GM18502 (cell line): ENCODE measurements around the gene SOCS2.

Experiments
- ATAC-seq: cut with Tn5 transposase; IDR thresholded peaks from one replicate; pipeline ENCODE4 v1.9.1; 2021; ENCODE audit warnings: mild to moderate bottlenecking; ENCODE audit not compliant: unreplicated experiment, poor library complexity

The SOCS2 gene

DNA sequence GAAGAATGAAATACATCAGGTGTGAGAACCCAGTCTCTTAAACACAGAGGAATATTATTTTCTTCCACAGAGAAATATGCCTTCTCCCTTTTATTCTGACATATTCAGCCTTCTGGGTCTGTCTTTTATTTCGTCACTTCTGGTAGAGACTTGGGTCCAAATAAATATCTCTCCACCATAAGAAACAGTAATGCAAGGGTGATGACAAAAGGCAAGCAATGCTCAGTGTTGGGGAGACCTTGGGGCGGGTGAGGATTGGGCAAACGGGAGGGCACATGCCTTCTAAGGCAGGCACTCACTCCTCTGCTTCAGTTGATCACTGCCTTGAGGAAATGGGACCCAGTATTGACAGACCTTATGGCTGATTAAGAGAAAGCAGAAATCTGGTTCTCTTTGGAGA is 6.7 kb upstream of the SOCS2 start:
- no peak for ATAC-seq

DNA sequence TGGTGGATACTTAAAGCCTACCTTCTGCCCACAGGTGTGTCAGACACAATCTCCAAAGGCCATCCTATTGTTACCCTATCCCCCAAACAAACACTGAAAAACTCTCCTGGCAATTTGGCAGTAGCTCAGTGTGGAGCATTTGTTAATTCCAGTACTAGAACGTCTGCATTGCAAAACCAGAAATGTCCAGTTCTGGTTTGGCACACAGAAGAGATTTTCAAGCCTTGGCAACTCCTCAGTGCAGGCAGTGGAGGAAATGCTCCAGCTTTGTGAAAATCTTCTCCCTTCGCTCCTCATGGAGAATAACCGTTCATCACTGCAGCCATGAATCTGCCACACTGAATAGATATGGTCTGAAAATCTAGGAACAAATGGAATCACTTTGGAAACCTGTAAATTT is 5.3 kb upstream of the SOCS2 start:
- no peak for ATAC-seq

- no peak for ATAC-seq
These were observed 4.4 kb upstream of the SOCS2 start for GRCh38 chr12:93568091-93568490.

GRCh38 chr12:93569301-93569655 is 3.2 kb upstream of the SOCS2 start:
- ATAC-seq = no peak

- ATAC-seq = peak; percentile 48
These were observed 2.6 kb upstream of the SOCS2 start for GRCh38 chr12:93569656-93570551.

DNA sequence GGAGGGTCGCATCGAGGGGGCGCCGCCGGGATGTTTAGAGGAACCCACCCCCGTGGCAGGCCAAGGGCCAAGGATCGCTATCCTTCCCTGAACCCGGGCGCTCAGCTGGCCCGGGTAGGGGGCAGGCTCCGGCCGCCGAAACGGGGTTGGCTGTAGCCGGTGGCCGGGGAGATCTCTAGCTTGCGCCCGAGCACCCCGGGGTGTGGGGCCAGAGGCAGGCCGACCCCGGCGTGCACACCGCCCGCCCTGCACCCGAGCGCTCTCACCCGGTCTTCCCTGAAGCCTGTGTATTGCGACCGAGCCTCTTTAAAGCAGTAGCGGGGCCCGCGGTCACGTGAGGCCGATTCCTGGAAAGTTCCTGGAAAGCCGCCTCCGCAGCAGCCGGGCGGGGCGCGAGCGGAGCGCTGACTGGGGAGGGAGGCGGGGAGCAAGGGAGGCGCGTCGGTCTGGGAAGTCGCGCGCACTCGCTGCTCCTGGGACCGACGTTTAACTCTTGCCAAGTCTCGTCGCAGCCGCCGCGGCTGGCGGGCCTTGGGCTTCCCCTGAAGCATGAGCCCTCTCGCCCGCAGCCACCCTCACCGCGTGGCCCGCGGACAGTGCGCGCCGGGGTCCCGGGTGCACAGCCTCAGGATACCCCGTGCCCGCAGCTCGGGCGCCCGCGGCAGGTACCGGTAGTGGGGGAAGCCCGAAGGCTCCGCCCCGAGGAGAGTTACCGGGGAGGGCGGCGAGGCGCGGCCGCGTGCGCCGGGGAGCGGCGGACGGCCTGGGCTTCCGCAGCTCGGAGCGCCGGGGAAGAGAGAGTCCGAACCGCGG is 1.7 kb upstream of the SOCS2 start:
- peak; percentile 56 for ATAC-seq

DNA sequence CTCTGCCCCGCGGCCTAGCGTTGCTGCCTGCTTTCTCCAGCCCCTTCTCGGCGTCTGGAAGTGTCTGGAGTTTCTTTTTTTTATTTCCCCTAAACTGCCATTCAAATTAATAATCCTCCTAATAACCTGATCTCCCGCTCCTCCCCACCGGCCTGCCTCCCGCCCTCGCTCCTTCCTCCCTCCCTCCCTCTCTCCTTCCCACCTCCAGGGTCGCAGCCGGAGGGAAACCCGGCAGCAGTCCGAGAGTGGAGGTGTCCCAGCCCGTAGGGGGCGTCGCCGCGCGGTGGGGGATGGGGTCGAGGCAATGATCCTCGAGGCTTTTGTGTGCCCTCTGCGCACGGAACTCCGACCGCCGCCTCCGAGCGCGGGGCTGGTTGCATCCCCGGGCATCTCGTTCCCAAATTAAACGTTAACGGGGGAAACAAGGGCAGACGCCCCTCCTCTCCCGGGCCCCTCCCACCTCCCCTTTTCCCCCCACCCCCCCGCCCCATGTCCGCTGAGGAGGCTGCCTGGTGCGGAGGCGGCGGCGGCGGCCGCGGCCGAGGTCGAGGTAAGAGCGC is 1.0 kb upstream of the SOCS2 start:
- peak; percentile 23 for ATAC-seq

DNA sequence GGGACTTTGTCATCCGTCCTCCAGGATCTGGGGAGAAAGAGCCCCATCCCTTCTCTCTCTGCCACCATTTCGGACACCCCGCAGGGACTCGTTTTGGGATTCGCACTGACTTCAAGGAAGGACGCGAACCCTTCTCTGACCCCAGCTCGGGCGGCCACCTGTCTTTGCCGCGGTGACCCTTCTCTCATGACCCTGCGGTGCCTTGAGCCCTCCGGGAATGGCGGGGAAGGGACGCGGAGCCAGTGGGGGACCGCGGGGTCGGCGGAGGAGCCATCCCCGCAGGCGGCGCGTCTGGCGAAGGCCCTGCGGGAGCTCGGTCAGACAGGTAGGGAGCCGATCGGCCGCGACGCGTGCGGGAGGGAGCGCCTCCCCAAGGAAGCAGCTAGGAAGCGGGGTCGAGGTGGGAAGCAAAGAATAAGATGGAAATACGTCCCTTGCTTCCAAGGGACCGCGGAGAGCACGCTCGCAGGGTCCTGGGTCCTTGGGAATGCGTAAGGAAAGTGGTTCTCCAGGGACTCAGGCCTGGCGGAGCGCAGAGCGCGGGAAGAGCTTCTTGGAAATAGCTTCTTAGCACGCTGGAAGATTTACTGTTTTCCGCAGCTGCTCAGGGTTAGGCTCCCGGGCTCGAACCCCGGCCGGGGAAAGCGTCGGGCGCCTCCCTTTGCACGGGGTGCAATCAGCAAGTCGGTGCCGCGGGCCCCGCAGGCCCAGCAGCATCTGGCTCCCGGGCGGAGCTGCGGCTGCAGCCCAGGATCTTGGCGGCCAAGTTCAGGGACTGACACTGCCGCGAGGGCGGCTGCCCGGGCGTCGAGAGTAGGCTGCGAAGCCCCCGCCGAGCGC is 457 bp downstream of the SOCS2 start:
- ATAC-seq = no peak

GRCh38 chr12:93573552-93574223 is 1.2 kb downstream of the SOCS2 start:
- no peak for ATAC-seq

DNA sequence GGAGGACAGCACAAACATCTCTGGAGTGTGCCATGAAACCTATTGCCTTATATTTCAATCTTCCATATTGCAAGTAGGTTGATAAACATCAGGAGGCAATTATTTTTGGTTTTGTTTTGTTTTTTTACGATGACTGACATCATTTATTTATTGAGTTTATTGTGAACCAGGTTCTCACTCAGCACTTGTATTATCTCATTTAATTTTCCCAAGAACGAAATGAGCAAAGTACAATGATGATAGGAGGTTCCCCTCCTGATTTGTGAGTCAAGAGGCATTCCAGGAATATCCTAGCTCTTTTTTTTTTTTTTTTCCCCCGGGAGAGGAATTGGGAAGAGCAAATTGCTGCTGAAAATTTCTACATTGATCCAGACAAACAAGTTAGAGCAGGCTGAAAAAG is 4.7 kb downstream of the SOCS2 start:
- no peak for ATAC-seq

DNA sequence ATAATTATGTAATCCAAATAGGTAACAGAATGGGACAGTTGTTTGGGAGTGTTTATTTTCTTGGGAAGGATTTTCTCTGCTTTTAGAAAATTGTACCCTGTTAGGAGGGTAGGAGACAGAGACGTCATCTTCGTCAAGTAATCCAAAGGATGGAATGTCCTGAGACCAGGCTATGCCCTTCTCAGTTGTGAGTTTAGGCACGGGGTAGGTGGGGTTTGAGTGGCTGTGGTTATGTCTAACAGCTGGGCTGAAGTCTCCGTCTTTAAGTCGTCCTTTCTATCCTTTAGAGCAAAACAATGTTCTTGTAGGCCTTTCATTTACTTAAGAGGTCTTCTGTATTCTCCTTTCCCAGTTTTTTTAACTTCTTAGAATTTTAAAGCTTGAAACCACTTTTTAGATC is 5.7 kb downstream of the SOCS2 start:
- ATAC-seq = no peak

- no peak for ATAC-seq
These were observed 8.2 kb downstream of the SOCS2 start for GRCh38 chr12:93580682-93581081.

DNA sequence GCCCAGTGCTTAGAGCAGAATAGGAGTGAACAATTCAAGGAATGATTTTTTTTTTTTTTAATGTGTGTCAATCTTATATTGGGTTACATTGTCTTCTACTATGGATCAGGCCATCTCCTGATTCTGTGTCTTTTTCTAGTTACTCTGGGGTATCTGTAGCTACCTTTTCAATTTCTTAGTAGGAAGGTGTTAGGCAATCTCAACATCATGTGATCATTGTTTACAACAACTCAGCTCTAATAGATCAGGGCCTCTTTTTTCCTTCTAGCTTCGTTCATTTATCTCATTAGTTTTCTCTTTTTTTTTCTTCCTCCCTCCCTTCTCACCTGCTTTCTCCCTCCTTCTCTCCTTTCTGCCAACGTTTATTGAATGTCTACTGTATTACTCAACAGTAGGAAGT is 8.9 kb downstream of the SOCS2 start:
- ATAC-seq = no peak

DNA sequence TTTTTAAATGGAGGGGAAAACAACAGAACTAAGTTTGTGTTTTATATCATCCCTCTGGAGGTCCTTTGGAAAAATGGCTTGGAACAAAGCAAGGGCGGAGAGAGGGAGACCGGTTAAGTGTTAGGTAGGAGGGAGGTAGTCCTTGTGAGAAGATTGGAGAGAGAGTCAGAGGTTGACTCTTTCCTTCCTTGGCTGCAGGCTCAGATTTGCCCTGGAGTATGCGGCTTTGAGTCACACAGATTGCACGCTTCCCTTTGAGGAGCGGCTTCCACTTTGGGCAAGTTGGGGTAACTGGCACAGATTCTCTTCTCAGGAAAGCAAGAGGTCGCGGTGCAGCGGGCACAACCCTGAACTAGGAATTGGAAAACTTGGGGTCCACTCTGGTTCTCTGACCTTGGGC is 9.9 kb downstream of the SOCS2 start:
- ATAC-seq = no peak

DNA sequence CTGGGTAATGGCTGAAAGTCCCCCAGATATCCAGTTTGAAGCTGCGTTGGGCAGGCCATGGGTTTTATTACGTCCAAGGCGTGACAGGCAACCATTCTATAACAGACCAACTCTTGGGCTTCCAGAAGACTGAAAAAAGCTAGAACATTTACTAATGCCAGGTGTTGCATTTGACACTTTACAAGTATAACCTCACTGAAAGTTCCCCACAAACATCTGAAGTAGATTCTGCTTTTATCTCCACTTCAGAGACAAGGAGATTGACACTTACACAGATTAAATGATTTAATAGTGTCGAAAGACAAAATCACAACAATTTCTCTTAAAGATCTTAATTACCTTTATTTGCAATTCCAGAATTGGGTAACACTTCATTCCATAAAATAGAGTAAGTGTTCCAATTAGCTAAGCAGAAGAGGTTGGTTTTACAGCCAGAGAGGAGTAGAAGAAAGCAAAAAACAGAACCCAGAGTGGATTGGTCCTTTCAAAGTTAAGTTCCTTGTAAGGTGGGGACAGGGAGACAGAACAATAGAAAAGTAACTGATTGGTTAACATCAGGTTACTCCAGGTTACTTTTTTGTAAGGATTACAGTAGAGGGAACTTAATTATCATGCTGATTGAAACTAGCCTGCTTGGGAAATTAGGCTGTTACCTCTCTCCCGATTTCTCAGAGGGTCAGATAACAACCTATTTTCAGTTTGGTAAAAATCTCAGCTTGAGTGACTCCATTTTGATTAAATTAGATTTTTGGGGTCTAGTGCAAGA is 11.3 kb downstream of the SOCS2 start:
- ATAC-seq = no peak

DNA sequence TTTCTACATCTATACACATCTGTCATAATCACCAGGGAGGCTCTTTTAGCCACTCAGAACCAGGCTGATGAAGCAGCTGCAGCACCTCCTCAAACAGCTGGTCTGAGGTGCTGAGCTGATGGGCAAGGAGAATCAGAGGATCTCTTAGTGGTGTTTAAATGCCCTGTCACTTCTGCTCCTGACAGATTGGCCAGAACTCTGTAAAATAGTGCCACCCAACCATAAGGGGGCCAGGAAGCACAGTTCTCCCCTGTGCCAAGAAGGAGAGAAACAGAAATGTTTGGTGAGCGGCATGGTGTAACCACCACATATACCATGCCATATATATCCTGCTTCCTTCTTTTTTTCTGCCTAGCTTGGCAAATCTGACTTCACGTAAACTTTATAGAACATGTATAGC is 12.8 kb downstream of the SOCS2 start:
- ATAC-seq = no peak

DNA sequence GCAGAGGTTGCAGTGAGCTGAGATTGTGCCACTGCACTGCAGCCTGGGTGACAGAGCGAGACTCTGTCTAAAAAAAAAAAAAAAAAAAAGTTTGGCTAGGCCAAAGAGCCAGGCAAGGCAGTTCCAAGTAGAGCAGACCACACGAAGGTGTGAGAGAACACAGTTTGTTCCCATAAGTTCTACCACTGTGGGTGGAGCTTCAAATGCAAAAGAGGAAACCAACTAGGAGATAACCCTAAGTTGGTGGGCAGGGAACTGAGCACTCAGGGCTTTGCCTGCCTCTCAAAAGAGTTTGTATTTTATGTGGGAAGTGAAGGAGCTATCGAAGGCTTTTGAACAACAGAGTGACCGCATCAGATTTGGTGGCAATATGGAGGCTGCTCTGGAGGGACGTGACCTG is 15.1 kb downstream of the SOCS2 start:
- no peak for ATAC-seq

DNA sequence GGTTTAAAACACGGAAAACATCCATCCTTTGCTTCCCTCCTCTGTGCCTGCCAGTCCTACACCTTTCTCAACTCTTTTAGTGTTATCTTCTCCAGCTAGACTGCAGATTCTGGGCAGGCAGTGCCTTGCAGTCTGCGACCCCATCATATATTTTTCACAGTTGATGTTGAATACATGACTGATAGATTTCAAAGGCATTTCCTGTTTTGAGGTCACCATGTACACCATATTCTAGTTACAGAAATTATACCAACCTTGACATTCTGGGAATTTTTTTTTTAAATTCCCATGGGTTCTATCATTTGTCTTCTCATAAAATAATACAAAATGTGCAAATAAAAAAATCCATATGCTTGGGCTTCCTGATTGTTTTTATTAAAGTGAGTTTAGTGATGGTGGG is 16.6 kb downstream of the SOCS2 start:
- ATAC-seq = no peak
